Neutrophil (primary cell): Measurements from ENCODE around the gene CCBE1.

Experiments used
- H3K27ac ChIP-seq: fragments of 200-600 bp; sonication (generic); 2 replicates; pipeline ENCODE4 v1.5.1; 2016; ENCODE audit warnings: mild to moderate bottlenecking, moderate library complexity
- H3K27me3 ChIP-seq: fragments of 200-600 bp; sonication (generic); 2 replicates; pipeline ENCODE4 v1.6.0; 2016; ENCODE audit warnings: mild to moderate bottlenecking
- H3K36me3 ChIP-seq: fragments of 200-600 bp; sonication (generic); 2 replicates; pipeline ENCODE4 v1.5.1; 2017
- H3K4me1 ChIP-seq, 2 experiments: fragments of 200-600 bp in 1 of 2; sonication (generic) in 1 of 2; 1 replicate in 1 of 2; 2 replicates in 1 of 2; pipeline versions ENCODE4 v1.5.1 to v1.6.1; 2013 to 2016; ENCODE audit warnings: low read depth in 1 of 2, low read length in 1 of 2, mild to moderate bottlenecking in 1 of 2, moderate library complexity in 1 of 2; ENCODE audit not compliant: control insufficient read depth in 1 of 2, insufficient read depth in 1 of 2
- H3K4me3 ChIP-seq, 2 experiments: fragments of 200-600 bp in 1 of 2; sonication (generic) in 1 of 2; 1 replicate in 1 of 2; 2 replicates in 1 of 2; pipeline ENCODE4 v1.5.1; 2013 to 2016; ENCODE audit warnings: low read depth in 1 of 2, low read length in 1 of 2, mild to moderate bottlenecking in 1 of 2, moderate library complexity in 1 of 2
- H3K9me3 ChIP-seq: fragments of 200-600 bp; sonication (generic); 2 replicates; pipeline ENCODE4 v1.5.1; 2016
- CTCF ChIP-seq: fragments of 200-600 bp; sonication (generic); IDR thresholded peaks from 2 replicates; pipeline ENCODE4 v1.5.1; 2016; ENCODE audit warnings: antibody characterized with exemption

The CCBE1 gene

GRCh38 chr18:59684777-59685176, 12.4 kb downstream of the CCBE1 start:
- Histone ChIP-seq H3K27me3 (peaks cover 30% of the 10 kb centered on the region), H3K4me3 (no peak overlapping the region), H3K4me1 (no peaks in the 10 kb centered on the region), H3K27ac (no peak overlapping the region), H3K36me3 (no peaks in the 10 kb centered on the region), H3K9me3 (no peaks in the 10 kb centered on the region)
- no peak for TF ChIP-seq CTCF

DNA sequence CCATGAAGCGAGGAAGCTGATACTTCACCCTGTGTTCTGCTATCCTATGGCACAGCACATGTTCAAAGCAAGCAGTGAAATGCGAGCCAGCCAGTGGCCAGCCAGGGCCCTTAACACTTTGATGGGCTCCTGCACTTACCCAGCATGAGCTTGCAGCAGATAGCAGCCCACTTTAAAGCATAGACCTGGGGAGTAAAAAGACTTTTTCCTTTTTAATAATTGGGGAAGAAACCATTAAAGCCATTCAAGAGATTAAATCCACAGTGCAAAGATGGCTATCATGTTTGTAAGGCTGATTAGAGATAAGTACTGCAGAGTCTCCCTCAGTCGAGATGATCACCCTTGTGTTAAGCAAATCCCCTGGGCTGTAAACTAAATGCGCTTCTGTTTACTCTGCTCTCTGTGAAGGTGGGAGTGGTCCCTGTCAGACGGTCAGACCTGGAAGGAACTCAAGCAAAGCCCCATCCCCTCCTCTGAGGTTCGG, 15.7 kb downstream of the CCBE1 start:
- no peak overlapping the region for H3K4me3 ChIP-seq
- TF ChIP-seq CTCF = no peak
- H3K36me3 ChIP-seq = no peaks in the 10 kb centered on the region
- H3K9me3 ChIP-seq = no peaks in the 10 kb centered on the region
- no peak overlapping the region for H3K27ac ChIP-seq
- H3K27me3 ChIP-seq = peaks cover 22% of the 10 kb centered on the region
- H3K4me1 ChIP-seq = no peaks in the 10 kb centered on the region

DNA sequence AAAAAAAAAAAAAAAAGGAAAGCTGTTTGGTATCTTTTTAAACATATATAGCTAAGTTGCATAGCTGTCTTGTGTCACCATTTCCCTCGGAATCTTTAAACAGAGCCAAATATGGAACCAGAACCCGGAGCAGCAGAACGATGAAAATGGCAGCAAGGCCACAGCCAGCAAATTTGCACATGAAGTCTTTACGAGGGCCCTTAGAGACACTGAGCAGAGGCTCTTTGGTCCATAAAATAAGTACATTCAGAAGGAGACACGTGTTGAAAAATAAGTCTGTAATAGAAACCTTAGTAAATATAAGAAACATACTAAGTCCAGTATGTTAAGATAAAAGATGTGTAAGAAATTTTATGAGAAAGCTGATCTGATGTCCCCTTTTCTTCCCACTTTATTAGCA, 16.2 kb downstream of the CCBE1 start:
- Histone ChIP-seq H3K4me1 (no peaks in the 10 kb centered on the region), H3K9me3 (no peaks in the 10 kb centered on the region), H3K36me3 (no peaks in the 10 kb centered on the region), H3K4me3 (no peak overlapping the region), H3K27me3 (peaks cover 20% of the 10 kb centered on the region), H3K27ac (no peak overlapping the region)
- no peak for TF ChIP-seq CTCF

DNA sequence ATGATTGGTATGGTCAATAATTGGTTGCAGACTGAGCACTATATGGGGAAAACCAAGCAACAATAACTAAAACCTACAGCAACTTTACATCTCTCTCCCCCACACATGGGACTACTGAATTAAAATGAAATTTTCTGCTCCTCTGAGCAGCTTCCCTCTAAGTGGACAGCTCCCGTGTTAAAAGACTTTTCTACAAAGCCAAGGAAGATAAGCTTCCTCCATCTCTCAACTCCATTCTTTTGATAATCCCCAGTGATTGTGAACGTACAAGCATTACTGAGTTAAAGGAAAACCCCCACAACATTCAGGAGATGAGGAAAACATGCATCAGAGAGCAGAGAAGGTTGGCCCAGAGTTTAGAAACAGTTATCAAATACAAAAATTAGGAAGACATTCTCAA, 21.9 kb downstream of the CCBE1 start:
- Histone ChIP-seq H3K36me3 (no peaks in the 10 kb centered on the region), H3K27ac (no peak overlapping the region), H3K4me3 (no peak overlapping the region), H3K9me3 (no peaks in the 10 kb centered on the region), H3K27me3 (no peaks in the 10 kb centered on the region), H3K4me1 (no peaks in the 10 kb centered on the region)
- no peak for TF ChIP-seq CTCF

GRCh38 chr18:59674903-59675270, 22.3 kb downstream of the CCBE1 start:
- H3K4me3 ChIP-seq = no peak overlapping the region
- H3K27me3 ChIP-seq = no peaks in the 10 kb centered on the region
- no peaks in the 10 kb centered on the region for H3K9me3 ChIP-seq
- H3K4me1 ChIP-seq = no peaks in the 10 kb centered on the region
- no peak for TF ChIP-seq CTCF
- H3K27ac ChIP-seq = no peak overlapping the region
- no peaks in the 10 kb centered on the region for H3K36me3 ChIP-seq
